Neural crest cell (in vitro differentiated cells): Measurements from ENCODE around the gene TBATA. TPM values are rescaled to one million over a fixed set of nuclear protein-coding genes. Genes with fewer than 3 reads are reported as not detected.

Source experiments
- DNase-seq: peaks from one replicate; pipeline ENCODE4 v3.0.0; 2021; ENCODE audit warnings: low read depth, mixed read lengths, low spot score
- H3K27ac Mint-ChIP-seq: one replicate; pipeline ENCODE4 v1.8.0; 2021; ENCODE audit warnings: mild to moderate bottlenecking, mixed read lengths; ENCODE audit not compliant: unreplicated experiment
- H3K27me3 Mint-ChIP-seq: 2 replicates; pipeline ENCODE4 v1.8.0; 2021; ENCODE audit warnings: low read depth, mild to moderate bottlenecking, mixed read lengths
- H3K36me3 Mint-ChIP-seq: 2 replicates; pipeline ENCODE4 v1.8.0; 2021; ENCODE audit warnings: low read depth, mild to moderate bottlenecking, mixed read lengths
- H3K4me1 Mint-ChIP-seq: 2 replicates; pipeline ENCODE4 v1.8.0; 2021; ENCODE audit warnings: mixed read lengths
- H3K4me3 Mint-ChIP-seq: one replicate; pipeline ENCODE4 v1.8.0; 2021; ENCODE audit warnings: mild to moderate bottlenecking, mixed read lengths
- H3K9me3 Mint-ChIP-seq: 2 replicates; pipeline ENCODE4 v1.8.0; 2021; ENCODE audit warnings: mixed read lengths
- CTCF ChIP-seq: fragments of 200-600 bp; sonication (generic); conservative IDR thresholded peaks from 2 replicates; pipeline ENCODE4 v1.5.0; 2021; ENCODE audit warnings: antibody characterized with exemption, mild to moderate bottlenecking
- total RNA-seq: library from RNA; stranded (reverse); gene quantifications from 2 replicates; pipeline ENCODE4 v1.2.1, GENCODE V29; 2021

TBATA gene
- total RNA-seq, 1 donor from 2014 or later, result not detected

- H3K4me1 Mint-ChIP-seq, result peaks cover 17% of the 10 kb centered on the region
- H3K27ac Mint-ChIP-seq, result no peak overlapping the region
- DNase-seq, result no peak
- TF ChIP-seq CTCF, result no peak
- no peaks in the 10 kb centered on the region for H3K36me3 Mint-ChIP-seq
- no peak overlapping the region for H3K4me3 Mint-ChIP-seq
- peaks cover 2% of the 10 kb centered on the region for H3K9me3 Mint-ChIP-seq
- no peaks in the 10 kb centered on the region for H3K27me3 Mint-ChIP-seq
Observed at GRCh38 chr10:70812814-70813213, 27.6 kb upstream of the TBATA start.

GRCh38 chr10:70811881-70812280 lies 26.7 kb upstream of the TBATA start:
- H3K4me1 Mint-ChIP-seq, result peaks cover 11% of the 10 kb centered on the region
- no peaks in the 10 kb centered on the region for H3K36me3 Mint-ChIP-seq
- peaks cover 2% of the 10 kb centered on the region for H3K9me3 Mint-ChIP-seq
- no peaks in the 10 kb centered on the region for H3K27me3 Mint-ChIP-seq
- peak overlapping the region; percentile 49 for H3K4me3 Mint-ChIP-seq
- H3K27ac Mint-ChIP-seq, result no peak overlapping the region
- no peak for TF ChIP-seq CTCF
- no peak for DNase-seq

GRCh38 chr10:70810967-70811366 lies 25.8 kb upstream of the TBATA start:
- peaks cover 2% of the 10 kb centered on the region for H3K9me3 Mint-ChIP-seq
- peaks cover 5% of the 10 kb centered on the region for H3K4me1 Mint-ChIP-seq
- no peaks in the 10 kb centered on the region for H3K27me3 Mint-ChIP-seq
- no peak for TF ChIP-seq CTCF
- no peaks in the 10 kb centered on the region for H3K36me3 Mint-ChIP-seq
- DNase-seq, result no peak
- H3K27ac Mint-ChIP-seq, result no peak overlapping the region
- no peak overlapping the region for H3K4me3 Mint-ChIP-seq

- no peak overlapping the region for H3K27ac Mint-ChIP-seq
- no peak for DNase-seq
- H3K9me3 Mint-ChIP-seq, result peaks cover 5% of the 10 kb centered on the region
- peaks cover 5% of the 10 kb centered on the region for H3K4me1 Mint-ChIP-seq
- H3K36me3 Mint-ChIP-seq, result no peaks in the 10 kb centered on the region
- no peaks in the 10 kb centered on the region for H3K27me3 Mint-ChIP-seq
- no peak overlapping the region for H3K4me3 Mint-ChIP-seq
- TF ChIP-seq CTCF, result no peak
Observed at GRCh38 chr10:70809726-70810125, 24.5 kb upstream of the TBATA start.

GRCh38 chr10:70809011-70809611 lies 23.9 kb upstream of the TBATA start:
- Mint-ChIP-seq H3K36me3 (no peaks in the 10 kb centered on the region), H3K27ac (no peak overlapping the region), H3K4me1 (peaks cover 5% of the 10 kb centered on the region), H3K4me3 (no peak overlapping the region), H3K27me3 (no peaks in the 10 kb centered on the region), H3K9me3 (peaks cover 5% of the 10 kb centered on the region)
- no peak for TF ChIP-seq CTCF
- DNase-seq, result no peak

- Mint-ChIP-seq H3K4me3 (no peak overlapping the region), H3K27ac (no peak overlapping the region), H3K27me3 (no peaks in the 10 kb centered on the region), H3K9me3 (peaks cover 5% of the 10 kb centered on the region), H3K36me3 (no peaks in the 10 kb centered on the region), H3K4me1 (peaks cover 5% of the 10 kb centered on the region)
- no peak for DNase-seq
- TF ChIP-seq CTCF, result no peak
Observed at GRCh38 chr10:70807556-70807955, 22.4 kb upstream of the TBATA start.
